GM12873 (cell line): ENCODE measurements around the gene STK24.

Experiments
- TF ChIP-seq, protein P1 (sequence below): IDR thresholded peaks from 2 replicates; pipeline ENCODE4 v1.5.1; 2012; ENCODE audit warnings: low read depth, mild to moderate bottlenecking, moderate library complexity, low read length, control low read depth; ENCODE audit not compliant: insufficient read depth; ENCODE audit errors: missing control alignments

STK24 gene

DNA sequence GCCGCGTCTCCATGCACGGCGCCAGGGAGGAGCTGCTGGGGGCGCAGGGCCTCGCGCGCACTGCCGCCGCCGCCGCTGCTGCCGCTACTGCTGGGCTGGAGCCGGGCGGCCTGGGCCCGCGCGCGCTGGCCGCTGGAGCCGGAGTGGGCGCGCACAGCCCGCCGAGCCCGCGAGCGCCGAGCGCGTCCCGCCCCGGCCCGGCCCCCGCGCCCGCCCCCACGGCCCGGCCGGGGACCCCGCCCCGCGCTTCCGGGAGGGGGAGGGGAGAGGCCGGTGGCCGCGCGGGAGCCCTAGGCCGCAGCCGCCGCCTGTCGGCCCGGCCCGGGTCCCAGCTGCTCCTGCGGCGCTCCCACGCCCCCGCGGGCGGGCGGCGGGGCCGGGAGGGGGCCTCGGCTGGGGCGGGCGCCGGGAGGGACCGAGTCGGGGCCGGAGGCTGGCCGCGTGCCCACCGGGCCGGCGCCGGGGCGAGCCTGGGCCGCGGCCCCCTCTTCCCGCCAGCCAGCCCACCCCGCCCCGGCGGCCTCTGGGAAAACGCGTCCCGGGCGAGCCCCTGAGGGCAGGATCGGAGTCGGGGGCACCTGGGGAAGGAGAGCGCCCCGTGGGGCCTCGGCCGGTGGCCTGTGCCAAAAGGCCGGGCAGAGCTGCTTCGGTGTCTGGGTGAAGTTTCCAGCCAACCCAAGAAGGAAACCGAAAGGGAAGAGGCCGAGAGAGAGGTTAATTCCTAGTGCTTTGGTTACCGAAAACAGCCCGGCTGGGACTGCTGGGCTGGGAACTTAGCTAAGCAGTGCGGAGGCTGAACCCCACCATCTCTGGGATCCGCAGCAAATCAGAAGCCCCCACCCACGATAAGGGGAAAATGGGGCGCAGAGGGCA is at the start of gene STK24:
STK24 (minus strand) TSS at position 145 of the 873 bp plus-strand sequence. CDS start 321 bp downstream, outside the sequence.
- TF ChIP-seq, protein P1, sequence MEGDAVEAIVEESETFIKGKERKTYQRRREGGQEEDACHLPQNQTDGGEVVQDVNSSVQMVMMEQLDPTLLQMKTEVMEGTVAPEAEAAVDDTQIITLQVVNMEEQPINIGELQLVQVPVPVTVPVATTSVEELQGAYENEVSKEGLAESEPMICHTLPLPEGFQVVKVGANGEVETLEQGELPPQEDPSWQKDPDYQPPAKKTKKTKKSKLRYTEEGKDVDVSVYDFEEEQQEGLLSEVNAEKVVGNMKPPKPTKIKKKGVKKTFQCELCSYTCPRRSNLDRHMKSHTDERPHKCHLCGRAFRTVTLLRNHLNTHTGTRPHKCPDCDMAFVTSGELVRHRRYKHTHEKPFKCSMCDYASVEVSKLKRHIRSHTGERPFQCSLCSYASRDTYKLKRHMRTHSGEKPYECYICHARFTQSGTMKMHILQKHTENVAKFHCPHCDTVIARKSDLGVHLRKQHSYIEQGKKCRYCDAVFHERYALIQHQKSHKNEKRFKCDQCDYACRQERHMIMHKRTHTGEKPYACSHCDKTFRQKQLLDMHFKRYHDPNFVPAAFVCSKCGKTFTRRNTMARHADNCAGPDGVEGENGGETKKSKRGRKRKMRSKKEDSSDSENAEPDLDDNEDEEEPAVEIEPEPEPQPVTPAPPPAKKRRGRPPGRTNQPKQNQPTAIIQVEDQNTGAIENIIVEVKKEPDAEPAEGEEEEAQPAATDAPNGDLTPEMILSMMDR, result no peak

DNA sequence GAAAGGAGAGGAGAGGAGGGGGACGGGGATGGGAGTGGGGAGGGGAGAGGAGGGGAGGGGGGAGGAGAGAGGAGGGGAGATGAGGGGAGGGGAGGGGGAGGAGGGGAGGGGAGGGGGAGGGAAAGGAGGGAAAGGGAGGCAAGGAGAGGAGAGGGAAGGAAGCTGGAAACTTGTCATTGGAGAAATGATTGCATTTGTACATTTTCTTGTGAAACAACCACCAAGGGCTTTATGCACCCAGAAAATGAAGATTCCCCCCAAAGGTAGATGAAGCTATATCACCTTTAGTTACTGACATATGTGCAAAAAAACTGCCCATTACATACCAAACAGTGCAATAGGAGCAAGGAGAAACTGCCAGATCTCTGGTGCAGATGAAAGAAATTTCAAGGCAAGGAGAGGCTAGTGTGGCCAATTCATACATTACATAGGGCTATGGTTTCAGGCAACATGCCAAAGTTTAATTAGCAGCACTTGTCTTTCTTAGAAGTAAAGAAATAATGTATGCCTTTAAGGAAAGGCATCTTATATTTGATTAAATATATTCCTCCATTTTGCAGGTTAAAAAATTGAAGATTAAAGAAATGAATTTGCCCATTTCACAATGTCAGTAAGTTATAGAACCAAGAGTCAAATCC is 49.5 kb upstream of the STK24 start:
- TF ChIP-seq, protein P1, result no peak

DNA sequence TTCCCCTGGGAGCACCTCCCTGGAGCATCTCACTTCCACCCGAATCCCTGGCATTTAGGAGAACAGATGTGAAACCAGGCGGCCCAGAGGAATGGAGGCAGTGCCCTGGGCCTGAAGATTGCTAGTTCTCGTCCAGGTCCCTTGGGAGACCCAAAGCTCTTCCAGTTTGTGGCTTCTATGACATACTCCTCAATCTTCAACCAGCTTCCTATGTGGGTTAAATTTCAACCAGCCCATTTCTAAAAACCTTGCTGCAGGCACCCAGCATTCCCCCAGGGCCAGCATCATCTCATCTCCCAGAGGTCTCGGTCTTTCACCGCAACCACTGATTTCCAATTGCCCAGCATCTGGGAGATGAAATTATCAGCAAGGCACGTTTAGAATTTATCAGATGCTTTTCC is 46.0 kb upstream of the STK24 start:
- TF ChIP-seq, protein P1, result no peak

DNA sequence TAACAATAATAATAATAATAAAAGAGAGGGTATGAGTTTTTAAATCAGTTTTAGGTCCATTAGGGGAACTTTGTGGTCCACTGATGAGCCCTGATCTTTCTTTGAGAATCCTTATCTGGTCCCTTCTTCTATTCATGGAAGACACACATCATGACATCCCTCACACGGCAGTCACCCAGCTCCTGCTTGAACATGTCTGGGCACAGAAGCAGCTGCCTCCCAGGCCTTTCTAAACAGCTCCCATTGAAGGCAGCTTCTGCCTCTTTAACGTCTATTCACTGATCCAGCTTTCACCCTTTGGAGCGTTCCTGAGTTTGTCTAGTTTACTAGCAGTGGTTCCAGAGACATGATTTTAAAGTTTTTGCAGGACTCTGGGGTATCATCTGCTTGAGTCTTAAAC is 42.6 kb upstream of the STK24 start:
- TF ChIP-seq, protein P1, result no peak

DNA sequence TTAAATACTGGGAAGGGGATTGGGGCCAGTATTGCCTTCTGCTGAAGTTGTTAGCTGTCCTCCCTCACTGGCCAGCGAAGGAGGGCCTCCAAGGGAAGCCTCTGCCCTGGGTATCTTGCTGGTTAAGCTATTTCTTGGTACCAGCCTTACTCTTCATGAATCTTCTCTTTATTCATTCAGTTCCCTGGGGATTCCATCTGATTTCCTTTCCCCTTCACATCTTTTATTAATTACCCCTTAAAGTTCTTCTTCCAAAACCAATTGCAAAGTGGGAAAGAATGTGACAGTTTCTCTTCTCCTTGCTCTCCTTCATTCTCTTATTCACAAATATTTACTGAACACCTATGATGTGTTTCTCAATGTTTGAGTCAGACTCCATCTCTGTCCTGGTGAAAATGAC is 36.7 kb upstream of the STK24 start:
- TF ChIP-seq, protein P1, result no peak

DNA sequence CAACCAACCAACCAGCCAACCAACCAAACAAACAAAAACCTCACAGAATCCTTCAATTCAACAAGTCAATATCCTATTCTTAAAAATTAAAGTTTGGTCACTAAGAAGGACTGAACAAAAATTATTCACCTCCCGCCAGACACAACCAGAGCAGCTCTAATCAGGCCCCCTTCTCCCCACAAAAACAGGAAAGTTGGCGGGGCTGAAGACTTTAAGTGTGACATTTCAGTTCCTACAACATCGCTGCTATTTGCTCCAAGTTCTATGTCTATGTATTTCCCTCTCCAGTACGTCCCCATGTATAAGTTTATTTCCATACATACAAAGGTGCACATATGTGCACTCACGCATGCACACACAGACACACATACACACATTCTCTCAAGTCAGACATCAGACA is 32.8 kb upstream of the STK24 start:
- TF ChIP-seq, protein P1, result no peak

DNA sequence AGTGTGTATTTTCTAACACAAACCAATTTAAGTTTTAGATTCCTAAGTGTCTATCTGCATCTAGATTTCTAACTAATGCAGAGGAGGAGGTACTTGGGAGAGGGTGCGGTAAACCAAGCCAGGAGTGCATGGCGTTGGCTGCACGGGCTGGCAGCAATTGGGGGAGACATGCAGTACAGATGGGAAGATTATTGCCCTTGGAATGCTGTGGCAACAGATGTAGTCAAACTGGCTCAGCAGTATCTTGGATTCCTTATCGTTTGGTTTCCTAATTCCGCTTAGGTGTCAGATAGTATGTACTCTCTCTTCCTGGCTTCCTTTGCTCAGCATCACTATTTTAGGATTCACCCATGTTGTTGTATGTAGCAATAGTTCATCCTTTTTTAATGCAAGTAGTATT is 29.4 kb upstream of the STK24 start:
- TF ChIP-seq, protein P1, result no peak
